T-helper 17 cell (primary cell): ENCODE measurements around the gene PTGIS. TPM values are rescaled to one million over a fixed set of nuclear protein-coding genes. Genes with fewer than 3 reads are reported as not detected.

Experiments
- ATAC-seq: fragments of 150-1000 bp; cut with Tn5 transposase; 2 replicates; pipeline ENCODE4 v1.10.0; 2021; ENCODE audit warnings: mild to moderate bottlenecking, moderate library complexity
- DNase-seq, 3 donors: peaks; one replicate each; pipeline versions ENCODE4 v3.0.0 to v3.0.0-alpha.2; 2020 to 2021
- H3K9me3 ChIP-seq: one replicate; pipeline ENCODE4 v1.7.0; 2013; ENCODE audit warnings: low read length, mild to moderate bottlenecking; ENCODE audit not compliant: control insufficient read depth, poor library complexity, severe bottlenecking
- H3K27ac Mint-ChIP-seq: one replicate; pipeline ENCODE4 v1.8.0; 2022; ENCODE audit warnings: mild to moderate bottlenecking, moderate library complexity, mixed read lengths
- H3K27me3 Mint-ChIP-seq: one replicate; pipeline ENCODE4 v1.8.0; 2022; ENCODE audit warnings: mixed read lengths
- H3K36me3 Mint-ChIP-seq: one replicate; pipeline ENCODE4 v1.8.0; 2022; ENCODE audit warnings: low read depth, mixed read lengths
- H3K4me1 Mint-ChIP-seq: one replicate; pipeline ENCODE4 v1.8.0; 2022; ENCODE audit warnings: mild to moderate bottlenecking, mixed read lengths
- H3K4me3 Mint-ChIP-seq: one replicate; pipeline ENCODE4 v1.8.0; 2022; ENCODE audit warnings: mild to moderate bottlenecking, moderate library complexity, mixed read lengths
- total RNA-seq, 4 donors: library from RNA in 2 of 4; stranded (reverse) in 2 of 4; gene quantifications; one replicate each; pipeline ENCODE4 v1.2.3 and lab custom pipeline; 2022 to 2026

PTGIS gene
- total RNA-seq, 2 donors from 2014 or later: not detected

GRCh38 chr20:49478266-49478665, 89.7 kb downstream of the PTGIS start:
- ATAC-seq (no peak), DNase-seq (no peak)
- H3K36me3 Mint-ChIP-seq: no peaks in the 10 kb centered on the region
- peaks cover 69% of the 10 kb centered on the region for H3K27me3 Mint-ChIP-seq
- H3K4me1 Mint-ChIP-seq: no peaks in the 10 kb centered on the region
- no peaks in the 10 kb centered on the region for H3K9me3 ChIP-seq
- no peak overlapping the region for H3K27ac Mint-ChIP-seq
- no peak overlapping the region for H3K4me3 Mint-ChIP-seq

GRCh38 chr20:49477200-49477599, 90.7 kb downstream of the PTGIS start:
- DNase-seq: no peak
- ATAC-seq: no peak
- no peak overlapping the region for H3K4me3 Mint-ChIP-seq
- H3K9me3 ChIP-seq: no peaks in the 10 kb centered on the region
- peaks cover 72% of the 10 kb centered on the region for H3K27me3 Mint-ChIP-seq
- no peak overlapping the region for H3K27ac Mint-ChIP-seq
- no peaks in the 10 kb centered on the region for H3K36me3 Mint-ChIP-seq
- no peaks in the 10 kb centered on the region for H3K4me1 Mint-ChIP-seq

- no peaks in the 10 kb centered on the region for H3K9me3 ChIP-seq
- Mint-ChIP-seq H3K36me3 (no peaks in the 10 kb centered on the region), H3K4me1 (no peaks in the 10 kb centered on the region), H3K4me3 (no peak overlapping the region), H3K27ac (no peak overlapping the region), H3K27me3 (peaks cover 69% of the 10 kb centered on the region)
- DNase-seq: no peak
- ATAC-seq: no peak
These were observed 92.0 kb downstream of the PTGIS start for GRCh38 chr20:49476016-49476355.

GRCh38 chr20:49475292-49476015, 92.5 kb downstream of the PTGIS start:
- DNase-seq (no peak), ATAC-seq (no peak)
- no peak overlapping the region for H3K27ac Mint-ChIP-seq
- H3K36me3 Mint-ChIP-seq: no peaks in the 10 kb centered on the region
- H3K4me1 Mint-ChIP-seq: no peaks in the 10 kb centered on the region
- H3K27me3 Mint-ChIP-seq: peaks cover 69% of the 10 kb centered on the region
- no peak overlapping the region for H3K4me3 Mint-ChIP-seq
- H3K9me3 ChIP-seq: no peaks in the 10 kb centered on the region

DNA sequence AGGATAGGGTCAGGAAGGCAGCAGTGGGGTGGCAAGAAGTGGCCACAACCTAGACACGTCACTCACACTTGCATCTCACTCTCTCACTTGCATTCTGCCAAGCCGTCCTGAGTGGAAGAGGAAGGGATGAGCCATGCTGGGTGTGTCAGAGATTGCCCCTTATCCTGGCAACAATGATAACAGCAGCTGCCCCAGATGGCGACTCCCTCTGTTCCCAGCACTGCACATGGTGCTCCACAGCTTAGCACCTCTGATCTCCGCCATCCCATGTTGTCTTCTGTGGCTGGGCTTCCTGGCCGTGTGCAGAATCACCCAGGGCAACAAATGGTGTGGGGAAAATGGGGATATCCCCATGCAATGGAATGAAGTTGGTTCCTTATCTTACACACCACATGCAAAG, 96.5 kb downstream of the PTGIS start:
- no peak for DNase-seq

DNA sequence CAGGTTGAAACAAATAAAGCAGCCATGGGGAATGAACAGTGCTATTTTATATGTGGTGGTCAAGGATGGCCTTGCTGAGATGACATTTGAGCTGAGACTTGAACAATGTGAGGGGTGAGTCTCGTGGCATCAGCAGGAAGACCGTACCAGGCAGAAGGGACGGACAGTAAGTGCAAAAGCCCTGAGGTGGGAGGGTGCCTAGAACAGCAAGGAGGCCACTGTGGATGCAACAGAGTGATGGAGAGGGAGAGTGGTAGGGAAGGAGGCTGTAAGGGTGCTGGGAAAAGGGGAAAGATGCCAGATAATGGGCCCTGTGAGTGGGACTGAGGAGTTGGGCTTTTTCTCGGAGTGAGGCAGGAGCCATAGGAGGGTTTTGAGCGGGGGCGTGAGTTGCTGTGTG, 97.0 kb downstream of the PTGIS start:
- no peaks in the 10 kb centered on the region for H3K4me1 Mint-ChIP-seq
- H3K27me3 Mint-ChIP-seq: peaks cover 87% of the 10 kb centered on the region
- H3K4me3 Mint-ChIP-seq: no peak overlapping the region
- no peak overlapping the region for H3K27ac Mint-ChIP-seq
- DNase-seq: no peak
- no peaks in the 10 kb centered on the region for H3K36me3 Mint-ChIP-seq
- no peak for ATAC-seq
- H3K9me3 ChIP-seq: no peaks in the 10 kb centered on the region

More for the DNA sequence above, 96.5 kb downstream of the PTGIS start:
- Mint-ChIP-seq H3K4me1 (no peaks in the 10 kb centered on the region), H3K36me3 (no peaks in the 10 kb centered on the region), H3K27me3 (peaks cover 86% of the 10 kb centered on the region), H3K4me3 (no peak overlapping the region), H3K27ac (no peak overlapping the region)
- no peak for ATAC-seq
- no peaks in the 10 kb centered on the region for H3K9me3 ChIP-seq

- no peaks in the 10 kb centered on the region for H3K36me3 Mint-ChIP-seq
- ATAC-seq (no peak), DNase-seq (no peak)
- no peak overlapping the region for H3K27ac Mint-ChIP-seq
- H3K4me3 Mint-ChIP-seq: no peak overlapping the region
- H3K27me3 Mint-ChIP-seq: peaks cover 78% of the 10 kb centered on the region
- no peaks in the 10 kb centered on the region for H3K9me3 ChIP-seq
- no peaks in the 10 kb centered on the region for H3K4me1 Mint-ChIP-seq
These were observed 98.9 kb downstream of the PTGIS start for GRCh38 chr20:49469060-49469459.

DNA sequence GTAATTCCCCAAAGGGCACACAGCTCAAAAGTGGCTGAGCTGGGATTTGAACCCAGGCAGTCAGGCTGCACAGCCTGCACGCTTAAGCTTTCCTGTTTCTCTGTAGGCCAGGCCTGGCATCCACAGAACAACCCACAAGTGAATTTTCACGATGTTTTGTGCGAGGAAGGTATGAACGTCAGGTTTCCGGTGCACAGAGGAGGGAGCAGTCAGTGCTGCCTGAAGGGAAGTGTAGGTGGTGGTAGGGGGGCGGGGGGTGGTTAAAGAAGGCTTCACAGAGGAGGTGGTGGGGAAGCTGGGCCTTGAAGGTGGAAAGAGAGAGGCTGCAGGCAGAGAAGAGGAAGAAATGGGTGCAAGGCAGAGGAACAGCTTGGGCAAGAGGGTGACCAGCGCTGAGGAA, 99.5 kb downstream of the PTGIS start:
- Mint-ChIP-seq H3K27ac (no peak overlapping the region), H3K4me3 (no peak overlapping the region), H3K36me3 (no peaks in the 10 kb centered on the region), H3K4me1 (no peaks in the 10 kb centered on the region), H3K27me3 (peaks cover 75% of the 10 kb centered on the region)
- DNase-seq: no peak
- no peak for ATAC-seq
- H3K9me3 ChIP-seq: no peaks in the 10 kb centered on the region

DNA sequence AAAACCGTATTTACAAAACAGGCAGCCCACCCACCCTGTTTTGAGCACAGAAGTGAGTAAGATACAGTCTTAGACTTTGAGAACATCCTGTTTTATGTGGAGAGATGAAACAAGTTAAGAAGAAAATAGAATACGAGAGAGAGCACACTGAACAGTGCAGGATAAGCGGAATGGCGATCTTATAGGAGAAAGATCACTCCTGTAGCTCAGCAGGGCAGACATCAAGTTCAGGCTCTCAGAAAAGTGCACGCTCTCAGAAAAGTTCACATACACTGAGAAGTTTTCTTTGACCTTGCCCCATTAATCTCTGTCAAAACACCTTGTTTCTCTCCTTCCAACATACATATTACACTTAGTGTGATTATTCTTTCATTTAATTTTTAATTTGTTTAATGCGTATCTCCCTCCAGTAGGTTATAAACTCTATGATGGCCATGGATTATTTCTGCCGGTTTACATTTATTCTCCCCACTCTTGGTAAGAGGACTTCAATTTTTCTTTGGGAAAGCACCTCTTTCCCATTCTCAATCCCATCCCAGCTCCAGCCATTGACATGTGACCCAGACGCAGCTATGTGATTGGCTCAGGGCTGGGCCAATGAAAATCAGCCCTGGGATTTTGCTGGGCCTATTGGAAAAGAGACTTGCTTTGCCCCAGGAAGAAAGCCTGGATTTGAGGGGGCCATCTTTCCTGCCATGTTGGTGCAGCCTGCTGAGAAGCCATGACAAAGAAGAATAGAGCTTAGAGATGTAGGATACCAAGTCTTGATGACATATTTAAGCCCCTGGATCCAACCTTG, 101.6 kb downstream of the PTGIS start:
- no peak for ATAC-seq

GRCh38 chr20:49464556-49464955, 103.4 kb downstream of the PTGIS start:
- no peaks in the 10 kb centered on the region for H3K4me1 Mint-ChIP-seq
- DNase-seq (no peak), ATAC-seq (no peak)
- H3K27me3 Mint-ChIP-seq: peaks cover 76% of the 10 kb centered on the region
- no peak overlapping the region for H3K27ac Mint-ChIP-seq
- H3K9me3 ChIP-seq: no peaks in the 10 kb centered on the region
- H3K4me3 Mint-ChIP-seq: no peak overlapping the region
- H3K36me3 Mint-ChIP-seq: no peaks in the 10 kb centered on the region

More for the DNA sequence above, 101.6 kb downstream of the PTGIS start:
- Mint-ChIP-seq H3K27ac (no peak overlapping the region), H3K4me1 (no peaks in the 10 kb centered on the region), H3K27me3 (peaks cover 76% of the 10 kb centered on the region), H3K36me3 (no peaks in the 10 kb centered on the region), H3K4me3 (no peak overlapping the region)
- H3K9me3 ChIP-seq: no peaks in the 10 kb centered on the region
- no peak for DNase-seq

- no peak overlapping the region for H3K4me3 Mint-ChIP-seq
- DNase-seq (no peak), ATAC-seq (no peak)
- no peak overlapping the region for H3K27ac Mint-ChIP-seq
- H3K9me3 ChIP-seq: no peaks in the 10 kb centered on the region
- H3K36me3 Mint-ChIP-seq: peaks cover 2% of the 10 kb centered on the region
- no peaks in the 10 kb centered on the region for H3K4me1 Mint-ChIP-seq
- peaks cover 76% of the 10 kb centered on the region for H3K27me3 Mint-ChIP-seq
These were observed 105.3 kb downstream of the PTGIS start for GRCh38 chr20:49462626-49463025.

DNA sequence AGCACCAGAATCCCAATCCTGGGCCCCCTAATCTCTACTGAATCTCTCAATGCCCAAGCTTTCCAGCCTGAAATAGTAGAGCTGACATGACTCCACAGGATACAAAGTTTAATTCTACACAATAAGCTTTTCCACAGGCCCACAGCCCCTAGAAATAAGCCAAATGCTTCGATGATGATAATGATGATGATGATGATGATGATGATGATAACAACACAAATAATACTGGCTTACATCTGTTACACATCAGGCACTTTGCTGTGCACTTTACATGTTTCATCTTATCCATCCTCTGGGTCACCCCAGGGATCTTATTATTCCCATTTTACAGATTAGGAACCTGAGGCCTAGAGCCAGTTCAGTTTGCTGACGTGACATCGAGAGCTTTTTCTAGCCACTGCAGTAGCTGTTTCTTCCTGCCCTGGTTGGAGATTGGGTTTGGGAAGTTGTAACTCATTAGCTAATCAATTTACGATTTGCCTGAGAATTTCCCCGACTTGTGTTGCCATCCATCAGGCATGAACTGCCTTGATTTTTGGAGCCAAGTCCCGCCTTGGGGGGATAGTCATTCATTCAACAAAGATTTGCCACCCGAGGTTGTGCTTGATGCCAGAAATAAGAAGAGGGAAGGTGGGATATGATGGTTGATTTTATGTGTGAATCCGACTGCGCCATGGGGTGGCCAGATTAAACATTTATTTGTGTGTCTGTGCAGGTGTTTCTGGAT, 105.9 kb downstream of the PTGIS start:
- H3K9me3 ChIP-seq: no peaks in the 10 kb centered on the region
- no peak for ATAC-seq
- Mint-ChIP-seq H3K4me1 (no peaks in the 10 kb centered on the region), H3K27me3 (peaks cover 70% of the 10 kb centered on the region), H3K36me3 (peaks cover 2% of the 10 kb centered on the region), H3K27ac (no peak overlapping the region), H3K4me3 (no peak overlapping the region)
- no peak for DNase-seq

- ATAC-seq (no peak), DNase-seq (no peak)
- no peaks in the 10 kb centered on the region for H3K9me3 ChIP-seq
- peaks cover 69% of the 10 kb centered on the region for H3K27me3 Mint-ChIP-seq
- H3K27ac Mint-ChIP-seq: no peak overlapping the region
- peaks cover 2% of the 10 kb centered on the region for H3K36me3 Mint-ChIP-seq
- no peak overlapping the region for H3K4me3 Mint-ChIP-seq
- H3K4me1 Mint-ChIP-seq: no peaks in the 10 kb centered on the region
These were observed 107.0 kb downstream of the PTGIS start for GRCh38 chr20:49460916-49461315.
